GM23338 (cell line): Measurements from ENCODE around the gene MOV10.

ENCODE experiments used
- CREB1 ChIP-seq: fragments of 250-450 bp; sonication (Bioruptor Pico); IDR thresholded peaks from 2 replicates; pipeline ENCODE4 v1.5.0; 2020; ENCODE audit warnings: low read depth, mild to moderate bottlenecking, moderate library complexity
- CTCF ChIP-seq, 2 experiments: fragments of 200-600 bp in 1 of 2; sonication (generic) in 1 of 2; conservative IDR thresholded peaks; 2 replicates each; pipeline versions ENCODE4 v1.5.1 to v1.6.1; 2016 to 2017; ENCODE audit warnings: antibody characterized with exemption in 2 of 2, low read depth in 2 of 2, mild to moderate bottlenecking in 2 of 2, moderate library complexity in 1 of 2
- ETS1 ChIP-seq: IDR thresholded peaks from 2 replicates; pipeline ENCODE4 v1.6.1; 2016; ENCODE audit warnings: antibody characterized with exemption
- EZH2 ChIP-seq: fragments of 200-600 bp; sonication (generic); IDR thresholded peaks from one replicate; pipeline ENCODE4 v1.8.0; 2017; ENCODE audit warnings: antibody characterized with exemption, mild to moderate bottlenecking, low read depth; ENCODE audit not compliant: unreplicated experiment
- EZH2phosphoT487 ChIP-seq: fragments of 200-600 bp; sonication (generic); IDR thresholded peaks from one replicate; pipeline ENCODE4 v1.8.1; 2018; ENCODE audit warnings: antibody characterized with exemption; ENCODE audit not compliant: unreplicated experiment
- JUNB ChIP-seq: IDR thresholded peaks from one replicate; pipeline ENCODE4 v1.6.1; 2016; ENCODE audit warnings: antibody characterized with exemption; ENCODE audit not compliant: unreplicated experiment
- NANOG ChIP-seq: IDR thresholded peaks from 2 replicates; pipeline ENCODE4 v1.6.1; 2016; ENCODE audit warnings: antibody characterized with exemption, borderline replicate concordance
- POLR2AphosphoS5 ChIP-seq: IDR thresholded peaks from 2 replicates; pipeline ENCODE4 v1.6.1; 2016; ENCODE audit warnings: antibody characterized with exemption, low read depth
- REST ChIP-seq: IDR thresholded peaks from one replicate; pipeline ENCODE4 v1.6.1; 2018; ENCODE audit warnings: antibody characterized with exemption; ENCODE audit not compliant: unreplicated experiment
- STAT1 ChIP-seq: IDR thresholded peaks from one replicate; pipeline ENCODE4 v1.6.1; 2016; ENCODE audit warnings: antibody characterized with exemption; ENCODE audit not compliant: unreplicated experiment
- ZNF114 ChIP-seq: fragments of 250-450 bp; sonication (Bioruptor Pico); IDR thresholded peaks from 2 replicates; pipeline ENCODE4 v1.5.0; 2020; ENCODE audit warnings: mild to moderate bottlenecking, moderate library complexity
- ZNF331 ChIP-seq: fragments of 250-450 bp; sonication (Bioruptor Pico); IDR thresholded peaks from 2 replicates; pipeline ENCODE4 v1.5.0; 2020; ENCODE audit warnings: low read depth, mild to moderate bottlenecking, moderate library complexity
- ZNF462 ChIP-seq: fragments of 250-450 bp; sonication (Bioruptor Pico); IDR thresholded peaks from 2 replicates; pipeline ENCODE4 v1.5.0; 2020; ENCODE audit warnings: mild to moderate bottlenecking, moderate library complexity

GRCh38 chr1:112676543-112676942 lies 2.1 kb downstream of the MOV10 start:
- TF ChIP-seq CTCF (conservative IDR thresholded peaks at IDR 0.05; ENCODE audit: low read depth in 2 of 2) = no peak
- TF ChIP-seq EZH2 = no peak
- TF ChIP-seq REST = no peak
- no peak for TF ChIP-seq CREB1 (CRISPR knock-in tag)
- TF ChIP-seq JUNB = no peak
- no peak for TF ChIP-seq POLR2AphosphoS5
- TF ChIP-seq NANOG = no peak
- no peak for TF ChIP-seq EZH2phosphoT487
- no peak for TF ChIP-seq ZNF462 (CRISPR knock-in tag)
- TF ChIP-seq ZNF114 (CRISPR knock-in tag) = no peak
- no peak for TF ChIP-seq STAT1
- TF ChIP-seq ETS1 = no peak
- TF ChIP-seq ZNF331 (CRISPR knock-in tag) = no peak
